GM21381 (cell line): Measurements from ENCODE around the gene ABCA12.

Experiments
- ATAC-seq: cut with Tn5 transposase; IDR thresholded peaks from one replicate; pipeline ENCODE4 v1.9.1; 2021; ENCODE audit warnings: mild to moderate bottlenecking, moderate library complexity; ENCODE audit not compliant: unreplicated experiment

ABCA12 gene

DNA sequence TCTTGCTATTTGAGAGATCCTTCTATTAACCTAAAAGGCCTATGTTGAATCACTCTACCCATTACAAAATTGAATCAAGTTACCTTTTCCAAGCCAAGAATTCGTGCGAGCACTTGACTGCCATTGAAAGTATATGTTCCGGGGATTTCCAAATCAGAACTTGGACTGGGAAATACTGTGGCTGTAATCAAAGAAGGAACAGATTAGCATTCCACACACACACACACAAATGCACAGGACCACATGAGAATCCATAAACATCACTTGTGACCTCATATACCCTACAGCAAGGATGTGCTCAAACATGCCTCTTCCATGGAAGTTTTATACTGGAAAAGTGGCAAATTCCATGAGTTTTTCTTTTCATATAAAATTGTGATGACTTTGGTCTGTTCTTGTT is 86.0 kb downstream of the ABCA12 start:
- ATAC-seq: no peak

DNA sequence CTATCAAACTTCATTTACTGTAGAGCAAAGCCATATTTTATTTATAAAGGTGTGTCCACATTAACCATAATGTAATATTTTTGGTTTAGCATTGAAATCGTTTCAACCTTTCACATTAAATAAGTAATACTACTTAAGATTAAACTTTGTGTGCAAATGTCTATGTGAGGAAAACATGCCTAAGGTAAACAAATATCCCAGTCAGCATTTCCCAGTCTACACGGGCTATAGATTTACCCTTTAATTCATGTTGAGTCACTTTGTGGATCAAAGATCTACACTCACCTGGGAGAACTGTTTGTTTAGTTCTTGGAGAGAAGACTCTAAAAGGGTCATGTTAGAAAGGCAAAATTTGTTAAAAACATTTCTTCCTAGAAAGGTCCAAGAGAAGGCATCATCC is 89.1 kb downstream of the ABCA12 start:
- ATAC-seq: no peak

DNA sequence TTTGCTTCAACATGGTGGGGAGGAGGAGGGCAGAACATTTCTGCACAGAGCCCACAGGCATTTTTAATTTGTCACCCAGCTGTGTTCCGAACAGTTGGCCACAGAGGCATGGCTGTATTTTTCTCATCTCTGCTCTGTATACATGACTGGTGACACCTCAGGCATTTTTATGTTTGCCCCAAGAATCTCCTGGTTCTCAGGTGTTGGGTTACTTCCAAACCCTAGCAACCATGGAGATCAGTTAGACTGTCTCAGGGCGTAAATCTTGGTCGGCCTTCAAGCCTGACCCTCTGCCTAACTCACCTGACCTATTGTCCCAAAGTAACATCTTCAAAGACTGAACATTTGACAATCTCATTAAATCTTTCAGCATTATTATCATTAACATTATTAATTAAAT is 100.0 kb downstream of the ABCA12 start:
- ATAC-seq: no peak

DNA sequence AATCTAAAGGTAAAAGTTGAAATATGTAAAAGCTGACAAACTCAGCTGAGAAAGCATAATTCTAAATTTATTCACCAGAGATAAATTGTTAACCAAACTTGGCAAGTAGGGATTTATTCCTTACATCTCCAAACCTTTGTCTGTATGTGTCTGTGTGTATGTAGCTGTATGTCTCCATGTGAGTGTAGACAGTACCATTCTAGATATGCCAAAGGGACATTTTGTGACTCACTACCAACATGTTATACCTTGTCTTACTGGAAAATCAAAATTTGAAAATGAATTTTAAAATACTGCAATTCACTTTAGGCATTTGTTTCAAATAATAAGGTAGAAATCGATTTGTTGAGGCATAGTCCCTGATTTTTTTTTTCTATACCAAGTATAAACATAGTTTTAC is 102.1 kb downstream of the ABCA12 start:
- no peak for ATAC-seq

DNA sequence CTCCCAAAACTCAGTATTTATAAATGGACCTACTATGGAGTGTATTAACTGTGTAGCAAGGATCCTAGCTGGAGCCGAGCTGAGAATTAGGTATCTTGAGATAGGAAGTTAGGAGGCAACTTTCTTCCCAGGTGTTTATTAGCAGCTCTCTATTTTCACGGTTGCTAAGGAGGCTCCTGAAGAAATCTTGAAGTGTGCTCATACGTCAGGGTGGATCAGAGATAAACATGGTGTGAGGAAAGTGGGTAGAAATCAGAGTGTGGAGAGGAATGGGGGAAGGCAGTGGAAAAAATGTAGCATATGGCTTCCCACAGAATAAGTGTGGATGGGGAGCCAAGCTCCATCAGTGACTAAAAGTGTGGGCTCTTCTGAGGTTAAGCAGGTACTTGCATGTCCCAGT is 104.3 kb downstream of the ABCA12 start:
- no peak for ATAC-seq

DNA sequence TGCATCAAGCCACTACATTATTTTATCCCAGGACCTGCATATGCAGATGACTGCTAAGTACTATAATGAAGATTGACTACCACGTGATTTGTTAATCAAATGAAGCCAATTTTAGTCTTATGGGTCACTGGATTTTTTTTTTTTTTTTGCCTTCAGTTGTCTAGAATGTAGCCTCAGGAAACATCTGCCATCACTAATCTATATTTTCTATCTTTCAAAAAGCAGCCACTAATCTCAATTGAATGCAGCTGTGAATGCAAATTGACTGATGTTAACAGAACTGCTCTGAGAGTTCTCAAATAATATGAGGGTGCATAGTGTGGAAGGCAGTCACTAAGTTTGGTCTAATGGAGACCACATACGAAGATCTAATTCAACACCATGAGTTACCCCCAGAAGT is 106.3 kb downstream of the ABCA12 start:
- no peak for ATAC-seq

DNA sequence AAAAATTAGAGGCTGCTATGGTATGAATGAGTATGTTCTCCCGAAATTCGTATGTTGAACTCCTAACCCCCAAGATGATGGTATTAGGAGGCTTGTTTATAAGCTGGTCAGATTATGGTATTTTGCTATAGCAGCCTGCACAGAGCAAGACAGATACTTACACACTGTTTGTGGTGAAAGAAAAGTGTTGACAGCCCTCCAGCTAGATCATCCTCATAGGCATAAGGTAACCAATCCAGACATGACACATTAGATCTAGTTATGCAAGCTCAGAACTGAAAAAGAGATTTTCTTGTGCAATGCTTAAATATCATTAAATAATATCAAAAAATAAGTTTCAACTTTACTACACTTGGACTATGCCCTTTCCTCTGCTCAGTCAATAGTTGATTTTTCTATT is 107.1 kb downstream of the ABCA12 start:
- ATAC-seq: no peak

DNA sequence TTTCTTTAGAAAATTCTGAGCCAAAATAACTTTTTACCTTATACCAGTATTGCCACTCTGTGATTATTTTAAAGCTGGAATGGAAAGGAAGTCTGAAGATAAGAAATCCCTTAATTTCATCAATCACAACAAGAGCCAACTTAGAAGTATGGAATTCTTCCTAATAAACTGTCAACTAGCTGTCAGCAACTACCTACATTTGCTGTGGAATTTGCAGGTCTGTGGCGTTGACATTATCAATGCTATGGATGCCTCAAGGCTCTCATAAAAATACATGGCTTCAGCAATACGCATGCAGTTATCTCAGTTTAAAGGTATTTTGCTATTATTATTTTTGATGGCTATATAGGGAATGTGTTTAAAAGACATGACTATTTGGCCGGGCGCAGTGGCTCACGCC is 108.5 kb downstream of the ABCA12 start:
- no peak for ATAC-seq

DNA sequence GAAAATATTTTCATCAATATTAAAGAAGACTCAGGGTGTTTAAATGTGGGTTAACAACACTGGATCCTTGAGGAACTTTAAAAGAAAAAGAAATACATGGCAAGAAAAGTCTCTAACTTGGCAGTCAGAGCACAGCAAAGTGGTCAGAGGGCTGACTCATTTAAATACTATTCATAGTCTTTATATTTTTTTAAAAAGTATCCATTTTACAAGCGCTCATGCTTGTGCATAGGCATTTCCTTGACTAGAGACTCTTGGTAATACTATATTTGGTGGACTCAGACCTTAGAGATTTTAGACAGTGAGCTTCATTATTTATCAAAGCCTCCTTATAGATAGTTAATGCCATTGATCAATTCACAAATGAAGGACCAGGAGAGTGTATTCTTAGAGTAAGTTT is 110.2 kb downstream of the ABCA12 start:
- no peak for ATAC-seq

DNA sequence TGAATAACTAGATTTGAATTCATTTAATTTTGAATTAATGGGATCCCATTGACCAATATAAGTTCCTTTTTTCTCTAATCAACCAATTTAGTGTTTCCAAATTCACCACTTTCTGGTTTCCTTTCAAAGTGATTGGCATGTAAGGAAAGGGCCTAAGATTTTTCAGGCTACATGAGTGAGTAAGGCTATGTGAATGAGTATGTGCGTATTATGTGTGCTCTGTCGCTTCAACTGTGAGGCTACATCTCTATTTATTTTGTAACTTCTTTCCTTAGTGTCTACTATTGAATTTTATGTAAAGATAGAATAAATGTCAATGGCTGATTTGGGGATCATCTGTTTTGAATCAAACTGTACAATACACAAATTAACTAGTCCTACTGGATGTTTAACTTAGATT is 110.6 kb downstream of the ABCA12 start:
- ATAC-seq: no peak

DNA sequence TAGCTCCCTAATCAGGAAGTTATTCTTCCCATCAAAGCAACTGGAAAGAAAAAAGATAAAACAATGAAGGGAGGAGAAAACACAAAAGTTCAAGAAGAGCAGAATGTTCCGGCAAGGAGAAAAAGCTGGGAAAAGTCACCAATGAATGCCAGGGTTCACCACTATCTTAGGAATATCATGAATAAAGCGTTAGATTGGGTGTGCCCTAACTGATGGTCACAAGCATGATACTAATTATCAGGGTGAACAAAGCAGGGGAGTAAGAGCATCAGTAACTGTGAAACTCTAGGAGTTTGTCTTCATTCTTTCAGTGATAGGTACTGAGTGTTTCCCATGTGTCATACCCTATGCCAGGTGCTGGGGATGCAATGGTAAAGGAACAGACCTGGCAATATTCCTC is 115.5 kb downstream of the ABCA12 start:
- ATAC-seq: no peak

DNA sequence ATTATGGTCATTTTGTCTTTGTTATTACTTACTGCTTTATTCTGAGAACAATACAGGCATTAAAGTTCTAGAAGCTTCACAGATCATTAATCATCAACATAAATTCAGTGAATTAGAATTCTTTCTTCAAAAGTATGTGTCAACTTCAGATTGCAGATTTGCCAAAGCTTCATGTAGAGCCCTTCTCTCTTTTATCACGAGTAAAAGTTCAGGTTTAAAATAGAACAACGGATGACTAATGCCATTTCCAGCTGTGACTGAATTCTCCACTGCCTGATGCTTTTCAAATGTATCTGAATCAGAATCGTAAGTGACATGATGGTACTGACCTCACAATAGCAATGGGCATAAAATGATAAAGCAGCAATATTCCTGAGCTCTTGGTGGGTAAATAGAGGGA is 116.0 kb downstream of the ABCA12 start:
- ATAC-seq: no peak

DNA sequence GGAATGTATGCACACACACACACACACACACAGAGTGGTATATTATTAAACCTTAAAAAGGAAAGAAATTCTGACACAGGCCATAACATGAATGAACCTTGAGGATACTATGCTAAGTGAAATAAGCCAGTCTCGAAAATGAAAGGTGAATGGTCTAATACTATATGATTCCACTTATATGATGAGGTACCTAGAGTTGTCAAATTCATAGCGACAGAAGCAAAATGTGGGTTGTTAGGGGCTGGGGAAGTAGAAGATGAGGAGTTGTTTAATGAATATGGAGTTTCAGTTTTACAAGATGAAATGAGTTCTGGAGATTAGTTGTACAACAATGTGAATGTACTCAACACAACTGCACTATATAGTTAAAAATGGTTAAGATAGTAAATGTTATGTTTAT is 118.1 kb downstream of the ABCA12 start:
- no peak for ATAC-seq

DNA sequence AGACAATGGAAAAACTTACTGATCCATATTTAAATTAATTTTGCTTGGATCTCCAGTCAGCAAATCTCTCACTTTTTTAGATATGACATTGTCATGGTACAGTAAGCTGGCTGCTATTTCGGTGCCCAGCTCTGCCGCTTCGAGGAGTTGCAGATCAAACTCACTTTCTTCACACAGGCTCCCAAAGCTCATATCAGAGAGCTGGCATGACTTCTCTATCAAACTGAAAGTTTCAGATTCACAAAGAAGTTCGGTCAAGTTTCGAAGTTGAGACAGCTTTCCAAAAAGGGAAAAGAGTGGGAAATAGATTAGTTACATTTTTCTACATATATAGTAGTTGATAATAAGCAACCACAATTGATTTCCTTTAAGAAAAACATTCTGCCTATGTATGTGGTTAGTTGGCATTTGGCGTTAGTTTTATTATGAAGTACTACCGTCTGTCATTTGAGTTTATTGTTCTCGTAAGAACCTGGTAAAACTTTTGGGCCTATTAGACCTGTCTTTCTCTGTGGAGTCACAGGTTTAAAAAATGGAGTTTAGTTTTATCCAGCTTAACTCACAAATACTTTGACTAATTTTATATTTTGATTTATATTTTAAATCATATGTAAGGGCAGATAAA is 118.8 kb downstream of the ABCA12 start:
- peak; percentile 63 for ATAC-seq

DNA sequence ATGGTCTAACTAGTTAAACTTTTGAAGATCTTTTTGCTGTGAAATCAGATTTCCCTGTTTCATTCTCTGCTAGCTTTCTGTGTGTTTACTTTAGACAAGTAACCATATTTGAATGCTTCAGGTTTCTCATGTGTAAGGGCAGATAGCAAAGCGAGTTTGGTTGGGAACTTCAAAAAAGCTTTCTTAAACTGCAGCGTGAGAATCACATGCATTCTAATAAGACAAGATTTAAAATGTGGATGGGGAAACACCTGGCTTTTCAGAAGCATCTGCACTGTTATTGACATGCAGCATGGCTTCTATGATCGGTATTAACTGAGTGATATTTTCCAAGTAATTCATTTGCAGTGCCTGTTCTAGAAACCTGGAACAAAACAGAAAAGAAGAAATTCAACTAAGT is 119.3 kb downstream of the ABCA12 start:
- ATAC-seq: no peak

DNA sequence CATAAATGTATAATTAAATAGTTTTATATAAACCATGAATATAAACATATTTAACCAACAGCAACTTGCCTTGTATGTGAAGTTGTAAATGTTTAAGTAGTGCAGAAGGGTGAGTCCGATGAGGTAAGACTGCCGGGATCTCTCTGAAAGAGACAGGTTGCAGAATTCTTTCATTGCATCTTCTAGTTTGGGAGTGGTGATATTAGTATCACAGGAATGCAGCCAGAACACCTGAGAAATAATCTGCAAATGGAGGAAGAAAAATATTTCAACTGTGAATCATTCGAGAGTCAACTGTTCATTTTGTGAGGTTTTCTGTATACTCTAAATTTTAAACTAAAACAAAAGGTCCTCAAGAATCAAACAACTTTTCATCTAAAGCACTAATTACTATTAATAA is 123.0 kb downstream of the ABCA12 start:
- no peak for ATAC-seq

DNA sequence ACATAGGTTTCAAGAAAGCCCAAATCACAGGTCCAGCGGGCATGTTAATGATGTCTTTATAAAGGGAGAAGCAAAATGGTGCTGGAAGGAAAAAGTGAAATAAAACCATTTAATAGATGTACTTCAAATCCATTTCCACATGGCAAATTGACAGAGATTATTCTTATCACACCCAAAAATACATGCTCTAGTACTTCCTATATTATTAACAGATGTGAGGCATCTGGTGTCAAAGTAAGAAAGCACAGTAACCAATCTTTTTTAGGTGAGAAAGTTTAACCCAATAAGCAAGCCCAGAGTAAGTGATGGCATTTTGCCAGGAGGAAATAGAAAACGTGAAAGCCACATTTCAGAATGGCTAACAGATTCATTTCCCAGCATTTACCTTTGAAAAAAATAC is 128.0 kb downstream of the ABCA12 start:
- ATAC-seq: no peak

DNA sequence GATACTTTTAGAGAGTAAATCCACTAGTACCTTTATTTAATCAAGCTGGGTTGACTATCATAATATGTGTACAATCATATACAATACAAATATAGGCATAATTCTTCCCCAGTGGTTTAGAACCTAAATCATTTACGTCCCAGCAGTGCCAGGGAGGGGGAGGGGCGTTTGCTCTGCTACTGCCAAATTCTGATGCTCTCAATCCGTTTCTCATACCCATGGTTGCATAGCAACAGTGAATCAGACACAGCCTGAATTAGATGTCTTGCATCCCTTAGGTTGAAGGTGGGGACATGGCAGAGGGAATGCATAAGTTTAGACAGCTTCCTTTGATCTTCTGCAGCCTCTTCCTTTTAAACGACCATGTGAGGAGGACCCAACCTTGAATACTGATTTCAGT is 135.4 kb downstream of the ABCA12 start:
- no peak for ATAC-seq

DNA sequence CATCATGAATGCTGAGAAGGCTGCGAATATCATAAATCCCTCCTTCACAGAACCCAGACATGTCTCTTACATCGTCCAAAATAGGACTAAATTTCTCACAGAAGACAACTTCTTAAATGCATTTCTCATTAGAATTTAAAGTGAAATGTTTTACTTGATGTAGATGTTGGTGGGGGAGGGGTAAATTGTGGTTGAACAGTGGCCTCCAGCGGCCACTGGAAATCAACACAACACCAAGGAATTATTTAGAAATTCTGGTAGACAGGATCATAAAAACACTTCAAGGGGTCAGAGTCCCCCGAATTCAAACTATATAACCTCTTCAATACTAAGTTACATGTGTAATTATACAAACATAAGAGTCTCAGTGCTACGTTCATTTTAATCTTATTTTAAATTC is 135.9 kb downstream of the ABCA12 start:
- no peak for ATAC-seq

DNA sequence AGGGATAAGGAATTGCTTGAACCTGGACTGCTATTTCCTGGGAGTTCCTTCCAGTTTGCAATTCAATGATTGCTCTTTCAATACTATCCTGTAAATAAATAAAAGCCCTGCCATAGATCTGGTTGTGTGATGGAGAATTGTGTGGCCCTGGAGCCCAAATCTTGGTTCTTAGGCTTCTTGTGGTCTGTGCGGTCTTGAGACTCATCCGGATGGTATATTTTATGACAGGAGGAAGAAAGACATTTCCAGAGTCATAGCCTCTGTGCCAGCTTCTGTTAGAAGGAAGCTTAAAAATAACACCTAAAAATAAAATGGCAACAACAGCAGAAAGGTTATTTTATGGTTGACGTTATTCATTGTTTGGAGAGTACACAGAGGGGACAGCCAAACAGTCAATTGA is 137.7 kb downstream of the ABCA12 start:
- ATAC-seq: no peak

DNA sequence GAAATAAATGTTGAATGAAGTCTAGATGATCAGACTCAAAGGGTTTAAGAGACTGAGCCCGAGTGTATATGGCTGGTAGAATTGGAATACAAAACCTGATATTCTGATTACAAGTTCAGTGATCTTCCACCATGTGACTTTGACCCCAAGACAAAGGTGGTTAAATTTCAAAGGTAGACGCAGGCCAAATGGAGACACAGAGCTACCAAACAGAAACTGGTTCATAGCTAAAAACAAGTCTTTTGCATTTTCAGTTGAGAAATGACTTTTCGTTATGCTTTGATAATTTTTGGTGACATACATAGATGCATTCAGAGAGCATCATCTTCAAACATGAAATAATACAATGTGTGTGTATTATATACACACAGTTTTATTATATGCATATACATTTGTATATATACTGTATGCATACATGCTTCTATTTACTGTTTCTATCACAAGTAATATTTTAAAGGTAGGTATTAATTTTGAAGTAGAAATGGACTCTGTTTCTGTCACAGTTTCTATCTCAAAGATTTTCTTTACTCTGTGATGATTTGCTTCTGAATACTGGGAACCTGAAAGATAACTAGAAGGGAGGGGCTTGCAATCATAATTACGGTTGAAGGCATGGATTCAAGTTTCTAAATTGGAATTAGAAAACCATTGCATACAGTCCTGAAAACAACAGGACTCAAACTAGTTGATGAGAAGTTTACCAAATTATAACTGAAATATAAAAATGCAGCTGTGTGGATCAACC is 142.3 kb downstream of the ABCA12 start:
- ATAC-seq: peak; percentile 94

DNA sequence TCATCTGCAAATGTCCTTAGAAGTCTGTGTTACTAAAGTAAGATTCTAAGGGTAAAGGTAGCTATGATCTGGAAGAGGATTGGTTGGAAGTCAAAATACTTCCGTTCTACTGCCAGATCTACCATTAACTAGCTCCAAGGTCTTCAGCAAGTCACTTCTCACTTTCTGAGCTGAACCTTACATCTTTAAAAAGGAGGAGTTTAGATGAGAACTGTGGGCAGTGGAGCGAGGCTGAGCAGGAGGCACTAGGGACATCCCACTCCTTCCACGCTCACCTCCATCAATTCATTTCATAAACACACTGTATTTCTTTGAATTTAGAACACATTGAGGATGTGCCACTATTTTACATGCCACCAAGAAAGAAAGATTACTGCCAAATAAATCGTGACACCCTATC is 143.0 kb downstream of the ABCA12 start:
- no peak for ATAC-seq

DNA sequence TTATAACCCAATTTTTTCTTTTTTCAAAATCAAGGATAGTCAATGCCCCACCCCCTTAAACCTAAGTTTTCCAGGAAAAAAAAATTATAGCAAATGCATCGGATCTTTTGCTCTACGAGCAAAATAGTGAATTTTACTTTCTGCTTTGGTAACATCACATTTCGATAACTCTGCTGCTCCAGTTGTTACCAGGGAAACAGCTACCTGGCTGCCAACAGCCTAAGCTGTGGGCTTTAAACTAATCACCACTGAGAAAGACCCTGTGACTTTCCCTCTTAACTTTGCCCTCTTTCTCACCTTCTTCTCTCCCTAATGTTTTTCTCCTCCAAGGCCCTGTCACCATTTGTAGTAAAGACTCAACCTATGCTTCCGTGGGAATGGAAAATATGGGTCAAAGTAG is 145.5 kb downstream of the ABCA12 start:
- ATAC-seq: no peak
